ENCODE results near the gene DAB1.

Gene DAB1

DNA sequence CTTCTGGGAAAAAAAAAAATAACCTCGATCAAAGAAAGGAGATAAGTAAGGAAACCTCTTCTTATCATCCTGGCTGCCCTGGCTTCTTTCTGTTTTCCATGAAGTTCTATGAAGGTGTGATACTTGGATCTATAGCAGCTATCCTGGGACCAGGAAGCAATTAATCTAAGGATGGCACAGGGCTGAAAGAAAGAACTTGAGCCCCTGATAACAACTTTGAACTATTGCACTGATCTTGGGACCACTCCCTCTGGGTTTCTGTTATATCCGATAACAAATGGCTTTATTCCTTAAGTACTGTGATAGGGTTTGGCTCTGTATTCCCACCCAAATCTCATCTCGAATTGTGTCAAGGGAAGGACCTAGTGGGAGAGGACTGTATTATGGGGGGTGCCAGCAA lies 104.1 kb downstream of the DAB1 start:
- DNase-seq (ENCODE audit: low read depth in 1 of 2, low spot score in 1 of 2) = no peak

GRCh38 chr1:57319165-57319564 lies 104.7 kb downstream of the DAB1 start:
- DNase-seq (ENCODE audit: low read depth in 1 of 2, low spot score in 1 of 2) = no peak

- no peak for DNase-seq (ENCODE audit: low read depth in 1 of 2, low spot score in 1 of 2)
These were observed 107.0 kb downstream of the DAB1 start for GRCh38 chr1:57316861-57317260.

- no peak for DNase-seq (ENCODE audit: low read depth in 1 of 2, low spot score in 1 of 2)
These were observed 107.6 kb downstream of the DAB1 start for GRCh38 chr1:57316291-57316690.

DNA sequence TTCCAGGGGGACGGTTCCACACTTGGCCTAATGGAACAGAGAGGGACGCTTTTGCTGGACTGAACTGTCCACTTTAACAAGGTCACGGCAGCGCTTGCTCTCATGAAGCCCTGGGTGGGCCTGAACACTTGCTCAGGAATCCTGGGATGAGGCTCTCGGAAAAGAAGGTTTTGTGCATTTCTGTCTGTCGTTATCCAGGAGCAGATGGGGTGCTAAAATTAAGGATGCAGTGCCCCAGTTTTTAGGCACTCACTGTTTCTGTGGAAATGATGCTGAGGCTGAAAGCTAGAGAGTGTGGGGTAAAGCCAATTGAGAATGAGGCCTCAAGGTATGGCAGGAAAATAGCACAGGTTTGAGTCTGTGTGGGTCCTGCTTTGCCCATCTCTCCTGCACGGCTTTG lies 111.0 kb downstream of the DAB1 start:
- DNase-seq (ENCODE audit: low read depth in 1 of 2, low spot score in 1 of 2) = no peak

GRCh38 chr1:57311411-57311810 lies 112.4 kb downstream of the DAB1 start:
- DNase-seq (ENCODE audit: low read depth in 1 of 2, low spot score in 1 of 2) = no peak

- no peak for DNase-seq (ENCODE audit: low read depth in 1 of 2, low spot score in 1 of 2)
These were observed 112.9 kb downstream of the DAB1 start for GRCh38 chr1:57311006-57311405.

DNA sequence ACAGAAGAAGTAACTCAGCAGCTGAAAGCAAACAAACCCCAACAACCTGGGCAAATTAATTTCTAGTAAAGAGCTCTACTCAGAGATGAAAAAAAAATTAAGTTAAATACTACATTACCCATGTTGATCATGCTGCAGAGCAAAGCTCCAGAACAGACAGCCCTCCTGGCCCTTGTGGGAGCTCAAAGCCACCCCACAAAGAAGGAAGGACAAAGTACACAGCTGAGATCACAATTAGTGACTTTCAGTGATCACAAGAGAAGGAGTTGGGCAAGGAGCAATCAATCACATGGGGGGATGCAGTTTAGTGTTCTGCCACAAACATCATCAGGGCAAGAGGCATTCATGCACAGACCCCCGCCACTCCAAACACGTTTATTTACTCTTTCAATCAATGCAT lies 114.2 kb downstream of the DAB1 start:
- DNase-seq (ENCODE audit: low read depth in 1 of 2, low spot score in 1 of 2) = no peak

- DNase-seq (ENCODE audit: low read depth in 1 of 2, low spot score in 1 of 2) = peak in 1 of 2 donors; percentile 36
These were observed 116.3 kb downstream of the DAB1 start for GRCh38 chr1:57307392-57308170.

DNA sequence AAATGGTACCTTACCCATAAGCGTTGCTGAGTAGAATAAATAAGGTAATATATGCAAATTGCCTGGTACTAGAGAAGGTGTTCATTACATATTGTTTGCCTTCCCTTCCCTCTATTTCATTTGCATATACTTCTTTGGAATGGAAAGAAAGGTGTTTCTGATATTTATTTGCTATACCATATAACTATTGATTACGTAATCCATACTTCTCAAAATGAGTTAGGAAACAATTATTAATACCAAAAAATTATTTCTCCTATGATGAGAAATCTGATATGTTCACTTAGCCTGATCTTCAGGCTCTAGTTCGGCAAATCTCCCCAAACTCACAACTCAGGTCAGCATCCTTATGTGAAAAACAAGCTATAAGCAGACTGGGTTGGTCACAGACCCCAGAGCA lies 119.3 kb downstream of the DAB1 start:
- no peak for DNase-seq (ENCODE audit: low read depth in 1 of 2, low spot score in 1 of 2)

GRCh38 chr1:57302812-57303596 lies 120.9 kb downstream of the DAB1 start:
- DNase-seq (ENCODE audit: low read depth in 1 of 2, low spot score in 1 of 2) = no peak

GRCh38 chr1:57300186-57300585 lies 123.7 kb downstream of the DAB1 start:
- no peak for DNase-seq (ENCODE audit: low read depth in 1 of 2, low spot score in 1 of 2)

GRCh38 chr1:57296726-57297250 lies 127.1 kb downstream of the DAB1 start:
- DNase-seq (ENCODE audit: low read depth in 1 of 2, low spot score in 1 of 2) = no peak

DNA sequence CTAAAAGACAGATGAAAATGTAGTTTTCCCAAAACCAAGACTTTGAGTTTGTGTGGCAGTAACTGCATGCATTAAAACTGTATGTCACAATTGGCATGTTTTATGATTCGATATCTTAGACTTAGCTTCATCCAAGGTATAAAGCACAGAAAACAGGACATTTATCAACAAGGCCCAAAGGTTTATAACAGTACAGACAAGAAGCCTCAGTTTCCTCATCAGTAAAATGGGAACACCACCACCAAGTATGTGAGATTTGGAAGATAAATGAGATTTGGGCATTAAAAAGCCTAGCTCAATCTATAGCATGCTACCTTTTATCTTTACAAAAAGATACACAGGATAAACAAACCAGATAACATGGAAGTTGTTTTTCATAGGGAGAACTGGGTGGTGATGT lies 128.5 kb downstream of the DAB1 start:
- no peak for DNase-seq (ENCODE audit: low read depth in 1 of 2, low spot score in 1 of 2)

DNA sequence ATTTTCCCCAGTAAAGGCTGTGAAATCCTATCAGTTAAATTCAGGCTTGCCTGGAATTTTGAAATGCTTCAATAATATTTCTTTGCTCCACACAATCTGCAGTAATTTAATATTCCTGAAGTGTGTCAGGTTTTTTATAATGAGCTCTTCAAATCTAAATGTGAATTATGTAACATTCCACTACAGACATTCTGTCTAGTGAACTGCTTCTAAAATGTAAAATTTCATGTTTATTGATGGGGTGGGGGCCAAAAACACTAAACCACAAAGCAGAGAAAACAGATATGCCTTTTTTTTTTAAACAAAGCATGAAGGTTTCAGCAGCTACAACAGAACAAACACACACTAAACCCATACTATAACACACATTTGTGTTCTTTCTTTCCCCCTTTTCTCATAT lies 129.7 kb downstream of the DAB1 start:
- no peak for DNase-seq (ENCODE audit: low read depth in 1 of 2, low spot score in 1 of 2)

GRCh38 chr1:57293214-57293613 lies 130.6 kb downstream of the DAB1 start:
- no peak for DNase-seq (ENCODE audit: low read depth in 1 of 2, low spot score in 1 of 2)

- no peak for DNase-seq (ENCODE audit: low read depth in 1 of 2, low spot score in 1 of 2)
These were observed 134.1 kb downstream of the DAB1 start for GRCh38 chr1:57289781-57290180.

DNA sequence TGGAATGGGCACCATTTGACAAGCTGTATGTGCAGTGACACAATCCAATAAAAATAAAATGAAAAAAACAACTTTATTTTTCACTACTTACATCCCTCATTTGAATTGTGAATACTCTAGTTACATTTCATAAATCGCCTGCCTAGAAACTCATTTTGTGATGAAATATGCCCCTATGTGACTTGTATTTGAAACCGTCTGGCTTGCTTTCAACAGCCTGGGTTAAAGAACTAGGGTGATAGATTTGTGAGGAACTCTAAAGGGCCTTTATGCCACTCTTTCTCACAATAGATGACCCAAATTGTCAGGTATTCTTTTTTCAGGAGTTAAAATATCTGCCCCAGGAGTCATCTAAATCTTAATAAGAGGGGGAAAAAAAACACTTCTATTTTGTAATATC lies 137.9 kb downstream of the DAB1 start:
- DNase-seq (ENCODE audit: low read depth in 1 of 2, low spot score in 1 of 2) = no peak

- no peak for DNase-seq (ENCODE audit: low read depth in 1 of 2, low spot score in 1 of 2)
These were observed 141.4 kb downstream of the DAB1 start for GRCh38 chr1:57282411-57282810.

- DNase-seq (ENCODE audit: low read depth in 1 of 2, low spot score in 1 of 2) = no peak
These were observed 142.5 kb downstream of the DAB1 start for GRCh38 chr1:57281324-57281723.

DNA sequence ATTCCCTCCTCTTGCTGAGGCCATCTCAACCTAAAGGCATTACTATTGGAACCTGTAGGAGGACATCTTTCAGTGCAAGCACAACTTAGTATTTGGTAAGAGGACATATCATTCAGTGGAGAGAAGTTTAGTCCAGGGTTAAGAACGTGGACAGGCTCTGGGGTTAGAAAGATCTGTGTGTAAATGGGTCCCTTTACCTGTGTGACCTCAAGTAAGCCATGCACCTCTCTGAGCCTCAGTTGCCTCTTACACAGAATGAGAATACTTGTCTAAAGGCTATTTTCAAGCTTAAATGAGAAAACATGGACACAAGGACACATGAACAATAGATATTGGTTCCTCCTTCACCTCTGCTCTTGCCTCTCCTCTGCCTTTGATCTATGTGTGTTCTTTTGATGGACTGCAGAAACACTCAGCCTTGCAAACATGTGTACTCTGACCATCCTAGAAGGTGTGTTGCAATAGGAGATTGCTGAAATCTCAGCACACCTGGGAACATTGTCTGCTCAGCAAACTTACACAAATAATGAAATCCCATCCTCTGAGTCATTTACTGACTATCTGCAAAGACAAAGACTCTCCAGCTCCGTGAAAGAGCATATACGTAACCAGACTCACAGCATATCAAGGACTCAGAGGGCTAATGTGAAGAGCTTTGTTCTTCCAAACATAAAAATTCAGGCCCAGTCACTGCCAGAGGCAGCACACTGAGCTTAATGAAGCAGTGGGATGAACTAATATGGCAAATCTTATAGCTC lies 143.8 kb downstream of the DAB1 start:
- DNase-seq (ENCODE audit: low read depth in 1 of 2, low spot score in 1 of 2) = no peak

- no peak for DNase-seq (ENCODE audit: low read depth in 1 of 2, low spot score in 1 of 2)
These were observed 145.3 kb downstream of the DAB1 start for GRCh38 chr1:57278558-57278957.

All from activated CD4-positive, alpha-beta T cell treated with anti-CD3 and anti-CD28 coated beads, Interleukin-2, amount 50 U/mL, for 24 hours (primary cell).